ENCODE results near the gene ATXN10.
"Not testable (repeated sequence)": the region's sequence is repeated elsewhere in the genome, so short reads cannot be mapped to it uniquely, and the experiment has no call there.

Gene ATXN10

DNA sequence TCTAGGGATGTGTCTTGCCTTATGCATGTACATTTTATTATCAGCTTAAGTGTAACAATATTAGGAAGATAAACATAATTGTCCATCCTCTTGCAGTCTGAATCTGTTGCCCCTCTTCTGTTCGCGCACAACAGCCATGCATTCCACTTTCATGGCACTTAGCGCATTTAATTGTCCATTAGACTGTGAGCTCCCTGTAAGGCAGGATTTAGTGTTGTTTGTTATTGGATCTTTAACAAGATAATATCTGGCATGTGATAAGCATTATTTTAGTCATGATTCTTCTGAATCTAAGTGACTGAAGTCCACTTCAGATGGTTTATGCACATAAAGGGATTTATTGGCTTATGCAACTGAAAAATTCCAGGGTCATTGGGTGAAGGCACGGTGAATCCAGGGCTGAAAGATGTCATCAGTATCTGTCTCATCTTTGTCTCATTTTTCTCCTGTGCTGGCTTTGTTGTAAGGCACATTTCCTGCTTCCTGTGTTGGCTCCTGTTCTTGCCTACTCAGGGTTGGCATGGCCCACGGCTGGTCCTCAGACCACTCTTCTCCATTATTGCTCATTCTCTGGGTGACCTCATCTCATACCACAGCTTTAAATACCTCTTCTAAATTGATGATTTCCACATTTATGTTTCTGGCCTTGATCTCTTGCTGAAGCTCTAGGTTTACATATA, 37.6 kb downstream of the ATXN10 start:
- DNase-seq (ENCODE audit: low read depth): no peak

DNA sequence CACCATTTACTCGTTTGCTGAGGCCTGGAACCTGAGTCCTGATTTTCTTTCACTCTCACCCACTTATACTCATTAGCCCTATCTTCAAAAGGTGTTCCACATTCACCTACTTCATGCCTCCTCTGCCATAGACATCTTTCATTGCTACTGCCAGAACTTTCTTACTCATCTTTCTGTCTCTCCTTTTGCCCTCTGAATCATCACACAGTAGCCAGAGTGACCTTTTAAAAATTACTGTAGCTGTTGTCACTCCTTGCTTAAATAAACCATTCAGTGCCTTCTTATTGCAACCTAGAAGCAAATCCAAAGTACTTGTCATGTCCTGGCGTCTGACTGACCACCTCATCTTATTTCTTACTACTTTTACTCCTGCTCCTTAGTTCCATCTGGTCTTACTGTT, 38.2 kb downstream of the ATXN10 start:
- DNase-seq (ENCODE audit: low read depth): no peak

DNA sequence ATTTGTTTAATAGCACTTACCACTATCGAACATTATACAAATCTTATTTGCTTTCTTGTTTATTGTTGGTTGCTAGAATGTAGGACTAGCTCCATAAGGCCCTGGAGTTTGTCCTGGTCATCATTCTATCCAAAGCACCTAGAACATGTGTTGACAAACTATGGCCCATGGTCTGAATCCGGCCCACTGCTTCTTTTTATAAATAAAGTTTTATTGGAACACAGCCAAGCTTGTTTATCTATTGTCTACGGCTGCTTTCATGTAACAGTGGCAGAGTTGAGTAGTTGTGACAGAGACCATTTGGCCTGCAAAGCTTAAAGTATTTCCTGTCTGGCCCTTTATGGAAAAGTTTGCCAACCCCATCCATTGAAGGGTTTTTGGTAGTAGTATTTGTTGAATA, 38.8 kb downstream of the ATXN10 start:
- DNase-seq (ENCODE audit: low read depth): no peak

DNA sequence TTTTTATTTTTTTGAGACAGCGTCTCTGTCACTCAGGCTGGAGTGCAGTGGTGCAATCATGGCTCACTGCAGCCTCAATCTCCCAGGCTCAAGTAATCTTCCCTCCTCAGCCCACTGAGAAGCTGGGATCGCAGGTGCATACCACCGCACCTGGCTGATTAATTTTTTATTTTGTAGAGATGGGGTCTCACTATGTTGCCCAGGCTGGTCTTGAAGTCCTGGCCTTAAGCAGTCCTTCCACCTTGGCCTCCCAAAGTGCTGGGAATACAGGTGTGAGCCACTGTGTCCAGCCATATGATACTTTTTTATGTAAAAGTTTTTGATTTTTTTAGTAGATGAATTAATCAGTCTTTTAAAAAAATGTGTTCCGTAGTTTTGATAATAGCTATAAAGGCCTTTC, 42.8 kb downstream of the ATXN10 start:
- not testable (repeated sequence) for DNase-seq (ENCODE audit: low read depth)

DNA sequence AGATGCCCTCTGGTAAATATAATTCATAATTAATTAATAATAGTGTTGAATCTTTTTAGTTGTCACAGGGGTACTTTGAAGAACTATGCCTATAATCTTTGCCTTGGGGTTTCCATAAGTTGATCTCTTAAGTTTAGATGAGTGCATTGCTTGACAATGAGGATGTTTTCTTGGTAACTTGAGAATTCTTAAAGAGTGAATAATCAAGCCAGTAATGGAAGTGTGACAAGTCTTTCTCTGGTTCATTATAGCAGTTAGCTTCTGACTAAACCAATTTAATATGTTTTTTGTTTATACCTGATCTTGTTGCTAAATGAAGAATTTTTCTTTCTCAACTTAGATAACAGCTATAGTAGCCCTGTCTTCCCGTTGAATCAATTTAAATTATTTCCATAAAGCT, 46.2 kb downstream of the ATXN10 start:
- DNase-seq (ENCODE audit: low read depth): no peak

DNA sequence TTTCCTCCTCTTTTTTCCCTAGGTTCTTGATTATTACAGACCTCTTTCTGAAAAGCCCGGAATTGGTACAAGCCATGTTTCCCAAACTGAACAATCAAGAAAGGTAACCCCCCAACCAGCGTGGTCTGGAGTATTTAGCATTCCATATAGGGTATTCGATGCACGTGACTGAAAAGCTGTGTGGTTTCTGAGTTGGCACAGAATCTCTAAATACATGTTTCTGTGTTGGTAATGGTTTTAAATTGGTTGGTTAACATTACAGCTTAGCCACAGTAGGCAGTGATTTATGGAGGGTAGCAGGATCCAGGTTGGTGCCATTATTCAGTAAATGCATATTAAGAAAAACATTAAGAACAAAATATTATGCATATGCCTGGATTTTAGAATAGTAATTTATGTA, 46.8 kb downstream of the ATXN10 start:
- no peak for DNase-seq (ENCODE audit: low read depth)

DNA sequence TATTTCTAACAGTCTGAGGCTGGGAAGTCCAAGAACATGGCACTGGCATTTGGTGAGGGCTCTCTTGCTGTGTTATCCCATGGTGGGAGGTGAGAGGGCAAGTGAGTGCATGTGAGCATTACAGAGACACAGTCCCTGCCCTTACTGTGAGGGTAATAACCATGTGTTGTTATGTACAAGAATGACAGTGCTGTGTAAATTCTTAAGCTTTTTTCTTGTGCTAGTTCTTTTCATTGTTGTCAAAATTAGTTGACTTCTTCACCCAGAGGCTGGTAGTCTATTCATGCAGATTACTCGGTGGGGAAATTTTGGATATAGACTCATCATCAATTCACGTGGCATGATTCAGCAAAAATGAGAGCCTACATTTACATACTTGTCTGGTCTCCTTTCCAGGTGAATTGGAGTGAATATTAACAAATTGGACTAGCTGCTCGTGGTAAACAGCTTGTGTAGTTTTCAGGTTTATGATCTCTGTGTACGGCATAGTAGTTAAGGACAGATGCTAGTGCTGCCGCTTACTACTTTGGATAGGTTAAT, 49.3 kb downstream of the ATXN10 start:
- no peak for DNase-seq (ENCODE audit: low read depth)

DNA sequence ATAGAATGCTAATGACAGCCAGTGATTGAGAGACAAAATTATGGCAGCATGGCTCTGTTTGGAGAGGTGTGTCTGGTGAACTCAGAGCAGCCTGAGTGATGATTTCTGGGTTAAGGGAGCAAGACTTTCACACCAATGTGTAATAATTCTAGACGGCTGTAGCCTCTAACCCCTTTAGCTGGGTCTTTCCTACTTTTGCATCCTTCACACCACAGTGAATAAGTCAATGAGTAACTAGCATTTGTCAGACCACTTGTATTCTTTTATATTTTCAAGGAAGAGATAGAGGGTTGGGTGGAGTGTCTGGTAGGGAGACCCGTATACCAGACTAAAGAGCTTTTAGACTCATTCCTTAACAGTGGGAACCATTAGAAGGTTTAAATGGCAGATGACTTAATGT, 50.4 kb downstream of the ATXN10 start:
- no peak for DNase-seq (ENCODE audit: low read depth)

DNA sequence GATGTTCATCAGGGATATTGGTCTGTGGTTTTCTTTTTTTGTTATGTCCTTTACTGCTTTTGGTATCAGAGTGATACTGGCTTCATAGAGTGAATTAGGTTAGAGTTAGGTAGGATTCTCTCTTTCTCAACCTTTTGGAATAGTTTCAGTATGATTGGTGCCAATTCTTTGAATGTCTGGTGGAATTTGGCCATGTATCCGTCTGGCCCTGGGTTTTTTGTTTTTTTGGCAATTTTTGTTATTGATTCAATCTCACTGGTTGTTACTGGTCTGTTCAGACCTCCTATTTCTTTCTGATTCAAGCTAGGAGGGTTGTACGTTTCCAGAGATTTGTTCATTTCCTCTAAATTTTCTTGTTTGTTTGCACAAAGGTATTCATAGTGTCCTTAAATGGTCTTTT, 54.4 kb downstream of the ATXN10 start:
- DNase-seq (ENCODE audit: low read depth): no peak

DNA sequence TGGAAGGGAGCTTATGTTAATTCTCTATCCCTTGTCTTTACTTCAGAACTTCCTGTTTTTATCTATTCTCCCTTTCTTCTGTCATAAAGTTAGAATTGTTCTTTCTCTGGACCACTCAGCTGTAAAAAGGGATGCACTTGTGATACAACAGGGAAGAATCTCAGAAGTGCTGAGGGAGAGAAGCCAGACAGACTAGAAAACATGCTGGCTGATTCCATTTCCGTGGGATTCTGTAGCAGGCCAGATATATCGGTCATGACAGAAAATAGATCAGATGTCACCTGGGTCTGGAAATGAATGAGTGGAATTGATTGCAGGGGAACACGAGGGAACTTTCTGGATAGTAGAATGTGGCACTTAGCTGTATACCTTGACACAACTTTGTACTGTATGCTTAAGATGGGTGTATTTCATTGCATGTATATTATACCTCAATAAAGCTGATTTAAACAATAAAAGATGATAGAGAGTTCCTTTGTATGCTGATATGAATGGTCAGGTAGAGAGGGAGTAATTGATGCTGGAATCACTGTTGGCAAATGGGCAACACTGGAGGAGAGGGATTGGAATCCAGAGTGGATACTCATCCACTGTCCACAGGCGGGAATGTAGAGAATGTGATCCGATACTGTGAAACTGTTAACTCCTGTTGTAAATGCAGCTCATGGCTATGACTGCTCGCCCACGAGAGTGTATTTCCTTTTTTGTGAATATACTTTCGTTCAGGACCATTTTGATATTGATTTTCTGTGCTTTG, 59.6 kb downstream of the ATXN10 start:
- no peak for DNase-seq (ENCODE audit: low read depth)

DNA sequence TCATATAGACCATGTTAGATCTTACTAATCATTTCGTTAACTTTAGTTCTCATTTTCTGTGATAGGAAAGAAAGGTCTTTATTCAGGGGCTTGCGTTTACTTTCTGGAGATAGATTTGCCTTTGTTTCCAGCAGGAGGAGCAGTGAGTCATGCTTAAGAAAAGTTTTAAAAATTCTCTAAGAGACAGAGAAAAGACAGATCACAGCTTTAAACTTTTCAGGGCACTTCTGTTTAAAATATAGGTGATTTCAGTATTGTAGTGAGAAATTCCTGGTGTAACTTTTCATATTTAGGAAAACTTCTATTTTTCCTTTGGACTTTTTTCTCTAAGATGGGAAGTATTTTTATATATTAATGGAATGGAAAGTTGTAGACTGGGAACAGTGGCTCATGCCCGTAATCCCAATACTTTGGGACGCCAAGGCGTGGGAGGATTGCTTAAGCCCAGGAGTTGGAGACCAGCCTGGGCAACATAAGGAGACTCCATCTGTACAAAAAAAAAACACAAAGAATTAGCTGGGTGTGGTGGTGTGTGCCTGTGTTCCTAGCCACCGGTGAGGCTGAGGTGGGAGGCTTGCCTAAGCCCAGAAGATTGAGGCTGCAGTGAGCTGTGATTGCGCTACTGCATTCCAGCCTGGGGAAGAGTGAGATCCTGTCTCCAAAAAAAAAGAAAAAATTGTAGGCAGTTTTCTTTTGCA, 60.3 kb downstream of the ATXN10 start:
- no peak for DNase-seq (ENCODE audit: low read depth)

DNA sequence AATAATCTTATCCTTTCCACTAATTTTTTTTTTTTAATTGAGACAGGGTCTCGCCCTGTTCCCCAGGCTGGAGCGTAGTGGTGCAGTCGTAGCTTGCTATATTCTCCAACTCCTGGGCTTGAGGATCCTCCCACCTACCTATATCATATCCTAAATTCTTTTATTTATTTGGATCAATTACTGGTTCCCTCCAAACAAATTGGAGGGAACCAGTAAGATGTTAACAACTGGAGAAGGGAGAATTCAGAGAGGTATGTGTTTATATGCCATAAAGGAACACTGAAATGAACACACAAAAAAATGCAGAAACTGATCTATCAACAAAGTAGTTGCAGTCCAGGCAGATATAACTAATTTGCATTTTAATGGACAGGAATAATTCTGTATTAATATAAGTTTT, 63.6 kb downstream of the ATXN10 start:
- DNase-seq (ENCODE audit: low read depth): no peak

DNA sequence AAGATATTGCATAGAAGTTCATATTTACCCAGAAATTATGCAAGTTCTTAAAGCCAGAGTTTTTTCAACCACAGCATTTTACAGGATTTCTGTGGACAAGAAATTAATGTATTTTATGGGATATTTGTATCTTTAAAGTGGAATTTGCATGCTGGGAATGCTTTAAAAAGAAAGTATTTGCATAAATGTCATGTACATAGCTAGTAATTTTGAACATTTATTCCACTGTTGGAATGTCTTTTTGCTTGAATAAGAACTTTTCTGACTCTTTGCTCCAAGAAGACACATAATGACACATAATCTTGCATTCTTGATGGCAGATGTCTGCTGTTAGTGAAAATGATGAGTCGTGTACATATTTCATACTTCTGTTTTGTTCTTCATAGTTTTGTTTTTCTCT, 66.6 kb downstream of the ATXN10 start:
- DNase-seq (ENCODE audit: low read depth): no peak

DNA sequence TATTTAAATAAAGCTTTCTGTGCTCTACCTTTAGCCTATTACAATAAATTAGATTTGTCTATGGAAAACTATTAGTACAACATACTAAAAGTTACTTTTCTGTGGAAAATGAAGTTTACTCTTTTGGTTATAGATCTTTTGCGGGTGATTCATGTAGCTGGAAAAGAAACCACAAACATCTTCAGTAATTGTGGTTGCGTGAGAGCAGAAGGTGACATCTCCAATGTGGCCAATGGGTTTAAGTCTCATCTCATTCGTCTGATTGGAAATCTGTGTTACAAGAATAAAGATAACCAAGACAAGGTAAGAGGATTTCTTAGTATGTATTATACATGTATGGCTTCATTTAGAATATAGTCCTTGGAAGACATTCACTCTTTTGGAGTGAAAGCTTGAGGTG, 68.6 kb downstream of the ATXN10 start:
- DNase-seq (ENCODE audit: low read depth): no peak

DNA sequence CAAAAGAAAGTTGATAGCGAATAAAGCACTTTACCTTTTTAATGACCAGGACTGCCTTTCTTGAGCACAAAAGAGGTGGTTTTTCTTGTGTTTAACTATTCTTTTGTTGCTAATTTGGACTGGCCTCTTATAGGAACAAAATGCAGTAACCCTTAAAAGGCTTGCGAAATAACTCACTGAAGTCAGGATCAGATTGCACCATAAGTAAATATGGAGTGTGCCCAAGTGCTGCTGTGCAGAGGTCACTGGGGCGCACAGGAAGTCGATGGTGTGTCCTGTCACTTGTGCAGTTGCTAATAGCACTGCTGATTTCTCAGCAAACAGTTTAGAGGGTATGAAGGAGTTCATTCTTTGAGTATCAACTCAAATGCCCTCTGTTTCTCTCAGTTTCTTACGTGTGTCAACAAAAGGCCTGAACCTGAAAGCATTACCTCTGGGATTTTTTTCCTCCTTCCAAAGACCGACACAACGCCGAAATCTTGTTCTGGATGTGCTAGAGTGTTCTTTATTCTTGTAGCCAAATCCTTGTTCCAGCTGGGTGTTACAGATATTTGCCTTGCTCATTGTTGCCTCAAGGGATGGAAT, 71.3 kb downstream of the ATXN10 start:
- DNase-seq (ENCODE audit: low read depth): no peak

DNA sequence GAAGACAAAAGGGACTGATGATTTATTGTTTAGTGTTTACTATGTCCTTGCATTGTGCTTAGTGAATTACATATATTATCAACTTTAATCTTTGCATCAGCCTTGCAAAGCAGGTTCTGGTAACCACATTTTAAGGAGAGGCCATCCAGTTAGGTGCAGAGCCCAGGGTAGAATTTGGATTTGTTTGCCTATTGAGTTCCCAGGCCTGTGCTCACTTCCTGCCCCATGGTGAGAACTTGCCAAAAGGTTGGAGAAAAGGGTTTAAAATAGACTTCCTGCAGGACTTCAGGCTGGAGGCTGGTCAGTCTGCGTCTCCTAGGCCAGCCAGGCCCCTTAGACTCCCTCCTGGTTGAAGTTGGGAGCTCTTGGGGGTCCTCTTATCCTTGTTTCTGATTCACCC, 72.1 kb downstream of the ATXN10 start:
- DNase-seq (ENCODE audit: low read depth): no peak

DNA sequence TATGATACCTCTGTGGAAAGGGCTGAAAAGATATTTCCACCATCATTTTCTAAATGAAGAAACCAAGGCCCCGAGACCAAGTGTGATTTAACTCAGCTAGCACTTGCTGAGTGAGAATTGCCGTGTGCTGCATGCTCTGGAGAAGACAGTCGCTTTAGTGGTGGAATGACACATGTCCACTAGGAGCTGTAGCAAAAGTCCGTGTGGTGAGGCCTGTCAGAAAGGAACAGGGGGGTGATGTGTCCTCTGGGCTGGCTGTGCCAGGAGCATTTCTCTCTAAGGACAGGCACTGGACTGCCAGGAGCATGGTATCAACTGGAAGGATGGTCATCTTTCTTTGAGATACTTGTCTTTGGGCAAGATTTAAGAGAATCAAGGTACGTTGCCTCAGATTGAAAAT, 72.8 kb downstream of the ATXN10 start:
- no peak for DNase-seq (ENCODE audit: low read depth)

DNA sequence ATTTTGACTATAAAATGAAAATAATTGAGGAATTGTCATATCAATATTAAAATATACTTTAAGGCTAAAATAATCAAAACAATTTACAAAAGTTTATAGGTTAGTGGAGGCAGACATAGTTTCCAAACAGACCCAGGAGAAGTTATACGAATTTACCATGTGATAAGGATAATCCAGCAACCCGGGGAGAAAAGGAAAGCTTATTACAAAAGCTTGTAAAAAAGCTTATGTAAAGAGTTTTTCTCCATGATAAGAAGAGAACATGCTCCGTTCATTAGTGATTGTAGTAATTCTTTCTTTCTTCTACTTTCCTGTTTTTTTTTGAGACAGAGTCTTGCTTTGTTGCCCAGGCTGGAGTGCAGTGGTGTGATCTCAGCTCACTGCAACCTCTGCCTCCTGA, 79.0 kb downstream of the ATXN10 start:
- no peak for DNase-seq (ENCODE audit: low read depth)

DNA sequence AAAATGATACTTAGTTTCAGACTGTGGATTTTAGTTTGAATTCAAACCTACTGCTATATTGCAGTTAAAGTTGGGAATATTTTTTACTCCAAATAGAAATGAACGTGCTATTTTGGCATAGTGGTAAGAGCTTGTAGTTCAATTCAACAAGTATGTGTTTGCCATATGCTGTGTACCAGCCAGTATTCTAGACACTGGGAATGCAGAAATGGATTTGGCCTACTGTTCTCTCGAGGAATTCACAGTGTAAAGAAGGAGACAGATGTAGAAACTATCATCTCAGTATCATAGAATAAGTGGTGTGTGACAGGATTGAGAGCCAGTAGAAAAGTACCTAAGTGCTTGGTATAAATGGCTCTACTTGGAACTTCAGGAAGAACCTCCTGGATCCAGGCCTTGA, 80.4 kb downstream of the ATXN10 start:
- no peak for DNase-seq (ENCODE audit: low read depth)

DNA sequence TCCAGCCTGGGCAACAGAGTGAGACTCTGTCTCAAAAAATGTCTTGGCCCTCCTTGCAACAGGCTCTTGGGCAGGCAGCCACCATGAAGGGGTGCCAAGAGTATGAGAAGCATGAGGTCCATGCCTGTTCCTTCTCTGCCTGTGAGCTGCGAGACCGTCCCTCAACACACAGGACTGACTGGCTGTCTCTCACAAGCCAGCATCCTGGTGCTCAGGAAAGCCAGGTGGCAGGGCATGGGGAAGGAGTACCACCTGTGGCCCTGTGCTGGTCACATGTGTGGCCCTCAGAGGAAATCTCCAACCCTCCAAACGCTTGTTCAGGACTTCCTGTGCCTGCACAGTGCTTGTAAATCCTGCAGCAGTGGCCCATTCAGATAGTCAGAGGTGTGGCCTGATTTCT, 83.2 kb downstream of the ATXN10 start:
- DNase-seq (ENCODE audit: low read depth): no peak

DNA sequence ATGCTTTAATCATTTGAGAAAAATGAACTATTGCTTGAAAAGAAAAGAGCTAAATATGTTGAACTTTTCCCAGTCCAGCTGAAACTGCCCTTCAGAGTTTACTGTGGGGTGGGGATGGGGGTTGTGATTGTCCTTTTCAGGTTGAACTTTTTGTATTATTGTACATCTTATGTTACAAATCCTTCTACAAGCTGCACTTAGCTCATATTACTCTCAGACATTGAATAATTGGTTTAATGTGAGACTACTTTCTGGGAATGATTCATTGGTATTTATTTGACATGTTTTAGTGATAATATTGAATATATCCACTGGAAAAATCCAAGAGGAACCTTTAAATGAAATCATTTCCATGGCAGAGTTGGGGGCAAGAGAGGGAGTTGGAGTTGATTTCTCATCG, 84.9 kb downstream of the ATXN10 start:
- DNase-seq (ENCODE audit: low read depth): no peak

DNA sequence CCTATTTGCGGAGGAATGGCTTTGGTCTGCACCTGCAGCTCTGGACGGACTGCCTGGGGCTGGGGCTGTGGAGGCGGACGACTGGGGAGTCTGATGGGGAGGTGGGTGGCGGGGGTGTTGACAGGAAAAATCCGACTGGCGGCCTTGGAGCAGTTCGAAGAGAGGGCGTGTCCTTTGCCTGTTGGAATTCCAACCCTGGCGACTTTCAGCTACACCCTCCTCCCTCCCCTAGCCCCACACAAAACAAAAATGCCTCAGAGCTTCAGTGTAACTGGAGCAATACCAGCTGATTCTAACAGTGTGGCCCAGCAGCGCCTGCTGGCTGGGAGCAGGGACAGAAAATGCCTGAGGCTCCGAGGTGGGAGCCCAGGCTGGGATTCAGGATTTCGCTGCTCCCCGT, 85.4 kb downstream of the ATXN10 start:
- DNase-seq (ENCODE audit: low read depth): no peak

DNA sequence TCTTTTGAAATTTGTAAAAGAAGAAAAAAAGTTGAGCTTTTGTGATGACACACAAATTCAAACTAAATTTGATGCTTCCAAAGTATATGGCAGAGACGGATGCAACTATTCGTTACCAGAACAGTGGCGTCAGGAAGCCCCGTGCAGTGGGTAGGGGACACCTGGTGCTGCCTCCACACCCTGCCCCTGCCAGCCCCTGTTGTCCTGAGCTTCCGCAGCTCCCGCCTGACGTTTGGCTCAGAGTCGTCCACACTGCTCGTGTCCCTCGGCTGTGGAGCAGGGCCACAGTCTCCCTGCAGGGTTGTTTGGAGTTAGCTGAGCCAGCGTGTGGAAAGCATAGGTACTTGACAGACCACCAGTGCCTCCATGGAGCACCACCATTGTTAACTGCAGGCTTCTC, 86.3 kb downstream of the ATXN10 start:
- no peak for DNase-seq (ENCODE audit: low read depth)

Measured in activated T-helper 9 cell treated with anti-CD3 and anti-CD28 coated beads, Interleukin-2, amount 50 U/mL, for 16 hours (primary cell).